NCI-H2081 (cell line): Measurements from ENCODE around the gene UIMC1.
A peak's percentile ranks its signal among the peaks of the same experiment; 100 is the strongest.
"Not testable (repeated sequence)": the region's sequence is repeated elsewhere in the genome, so short reads cannot be mapped to it uniquely, and the experiment has no call there.

Experiments
- DNase-seq, 2 experiments: peaks; one replicate each; lab custom pipeline; 2025; lab: John Stamatoyannopoulos, UW

The UIMC1 gene

DNA sequence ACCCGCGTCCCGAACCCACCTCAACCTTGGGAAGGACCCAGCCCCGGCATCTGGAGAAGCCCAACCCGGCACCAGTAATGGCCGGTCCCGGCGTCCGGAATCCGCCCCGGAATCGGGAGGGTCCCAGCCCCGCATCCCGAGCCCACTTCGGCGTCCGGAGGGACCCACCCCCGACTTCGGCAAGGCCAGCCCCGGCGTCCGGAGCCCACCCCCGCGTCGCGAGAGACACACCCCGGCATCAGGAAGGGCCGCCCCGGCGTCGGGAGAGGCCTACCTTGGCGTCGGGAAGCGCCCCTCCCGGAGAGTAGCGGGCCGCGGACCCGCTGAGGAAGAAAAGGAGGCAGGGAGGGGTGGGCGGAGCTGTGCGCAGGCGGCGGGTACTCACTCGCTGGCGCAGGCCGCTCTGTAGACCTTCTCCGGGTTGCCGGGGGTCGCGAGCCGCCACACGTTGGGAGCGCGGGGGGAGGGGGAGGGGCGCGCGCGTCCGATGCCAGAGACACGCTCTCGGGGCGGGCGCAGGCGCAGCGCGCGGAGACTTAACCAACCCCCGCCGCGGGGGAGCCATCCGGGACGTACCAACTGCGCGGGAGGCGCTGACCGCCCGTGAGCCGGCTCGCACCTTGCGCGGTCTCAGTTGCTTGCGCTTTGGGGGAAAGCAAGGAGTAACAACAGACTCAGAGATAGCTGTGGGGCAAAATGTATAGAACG lies at the start of gene UIMC1:
Gene UIMC1, minus strand, starts transcription at position 515 of the 708 bp plus-strand sequence. CDS start 24,164 bp downstream, outside the sequence.
- DNase-seq: peak; percentile 94 to 95

GRCh38 chr5:177049285-177049684 lies 42.7 kb upstream of the UIMC1 start:
- DNase-seq: no peak

DNA sequence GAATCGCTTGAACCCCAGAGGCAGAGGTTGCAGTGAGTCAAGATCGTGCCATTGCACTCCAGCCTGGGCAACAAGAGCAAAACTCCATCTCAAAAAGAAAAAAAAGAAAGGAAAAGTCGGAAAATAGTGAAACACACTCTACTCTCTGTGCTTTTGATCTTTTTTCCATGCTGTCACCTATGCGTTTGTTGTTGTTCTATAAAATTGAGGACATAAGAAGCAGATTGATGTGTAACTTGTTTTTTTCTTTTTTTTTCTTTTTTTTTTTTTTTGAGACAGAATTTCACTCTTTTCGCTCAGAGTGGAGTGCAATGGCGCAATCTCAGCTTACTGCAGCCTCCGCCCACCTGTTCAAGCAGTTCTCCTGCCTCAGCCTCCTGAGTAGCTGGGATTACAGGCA lies 42.0 kb upstream of the UIMC1 start:
- DNase-seq: not testable (repeated sequence)

DNA sequence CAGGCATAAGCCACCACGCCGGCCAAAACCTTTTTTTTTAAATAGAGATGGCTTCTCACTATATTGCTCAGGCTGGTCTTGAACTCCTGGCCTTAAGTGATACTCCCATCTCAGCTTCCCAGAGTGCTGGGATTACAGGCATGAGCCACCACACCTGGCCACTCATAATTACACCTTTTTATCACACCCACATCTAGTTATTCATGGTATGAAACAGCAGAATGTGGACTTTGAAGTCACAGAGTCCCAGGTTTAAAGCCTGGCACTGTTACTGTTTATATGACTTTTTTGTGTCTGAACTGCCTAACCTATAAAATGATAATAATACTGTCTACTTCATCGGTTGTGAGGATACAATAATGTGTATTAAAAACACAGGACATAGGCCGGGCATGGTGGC lies 39.1 kb upstream of the UIMC1 start:
- no peak for DNase-seq

GRCh38 chr5:177044641-177045040 lies 38.1 kb upstream of the UIMC1 start:
- no peak for DNase-seq

GRCh38 chr5:177043958-177044357 lies 37.4 kb upstream of the UIMC1 start:
- no peak for DNase-seq

- DNase-seq: no peak
These were observed 36.5 kb upstream of the UIMC1 start for GRCh38 chr5:177043114-177043513.

GRCh38 chr5:177041936-177042335 lies 35.4 kb upstream of the UIMC1 start:
- no peak for DNase-seq

GRCh38 chr5:177040814-177041420 lies 34.3 kb upstream of the UIMC1 start:
- DNase-seq: no peak

DNA sequence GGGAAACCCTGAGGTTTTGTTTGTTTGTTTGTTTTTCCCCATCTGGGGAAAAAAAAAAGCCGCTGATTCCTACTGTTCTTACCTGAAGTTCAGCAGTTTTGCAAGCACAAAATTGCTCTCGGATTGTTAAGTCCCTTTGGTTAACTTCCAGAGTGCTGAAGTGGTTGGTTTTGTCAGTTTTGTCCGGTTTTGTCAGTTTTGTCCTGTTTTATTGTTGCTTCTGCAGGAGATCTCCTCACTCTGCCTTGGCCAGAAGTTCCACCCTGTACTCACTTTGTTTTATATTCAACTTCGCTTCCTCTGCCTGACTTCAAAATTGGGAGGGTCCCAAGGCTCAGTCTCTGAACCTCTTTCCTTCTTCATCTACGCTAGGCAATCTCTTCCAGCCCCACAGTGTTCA lies 30.3 kb upstream of the UIMC1 start:
- DNase-seq: no peak

GRCh38 chr5:177036443-177036842 lies 29.9 kb upstream of the UIMC1 start:
- no peak for DNase-seq

GRCh38 chr5:177035976-177036375 lies 29.4 kb upstream of the UIMC1 start:
- DNase-seq: no peak

GRCh38 chr5:177029498-177029897 lies 22.9 kb upstream of the UIMC1 start:
- DNase-seq: no peak

GRCh38 chr5:177027665-177028064 lies 21.1 kb upstream of the UIMC1 start:
- DNase-seq: no peak

- DNase-seq: no peak
These were observed 18.6 kb upstream of the UIMC1 start for GRCh38 chr5:177025101-177025601.

GRCh38 chr5:177024559-177024958 lies 18.0 kb upstream of the UIMC1 start:
- no peak for DNase-seq

DNA sequence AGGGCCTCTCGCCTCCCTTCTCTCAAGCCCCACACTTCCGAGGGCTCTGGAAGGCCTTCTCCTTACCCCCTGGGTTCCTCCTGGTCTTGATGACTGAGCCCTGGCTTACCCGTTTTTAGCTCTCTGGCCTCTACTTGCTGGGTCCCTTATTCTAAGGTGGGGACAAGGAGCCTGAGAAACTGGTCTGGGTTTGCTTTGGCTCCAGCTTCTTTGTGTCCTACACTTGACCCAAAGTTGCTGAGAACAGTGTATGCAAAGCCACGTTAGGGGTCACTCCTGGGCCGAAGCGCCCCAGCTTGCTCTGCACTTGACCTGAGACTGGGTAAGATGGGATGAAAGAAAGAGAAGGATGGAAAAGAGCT lies 16.7 kb upstream of the UIMC1 start:
- no peak for DNase-seq

DNA sequence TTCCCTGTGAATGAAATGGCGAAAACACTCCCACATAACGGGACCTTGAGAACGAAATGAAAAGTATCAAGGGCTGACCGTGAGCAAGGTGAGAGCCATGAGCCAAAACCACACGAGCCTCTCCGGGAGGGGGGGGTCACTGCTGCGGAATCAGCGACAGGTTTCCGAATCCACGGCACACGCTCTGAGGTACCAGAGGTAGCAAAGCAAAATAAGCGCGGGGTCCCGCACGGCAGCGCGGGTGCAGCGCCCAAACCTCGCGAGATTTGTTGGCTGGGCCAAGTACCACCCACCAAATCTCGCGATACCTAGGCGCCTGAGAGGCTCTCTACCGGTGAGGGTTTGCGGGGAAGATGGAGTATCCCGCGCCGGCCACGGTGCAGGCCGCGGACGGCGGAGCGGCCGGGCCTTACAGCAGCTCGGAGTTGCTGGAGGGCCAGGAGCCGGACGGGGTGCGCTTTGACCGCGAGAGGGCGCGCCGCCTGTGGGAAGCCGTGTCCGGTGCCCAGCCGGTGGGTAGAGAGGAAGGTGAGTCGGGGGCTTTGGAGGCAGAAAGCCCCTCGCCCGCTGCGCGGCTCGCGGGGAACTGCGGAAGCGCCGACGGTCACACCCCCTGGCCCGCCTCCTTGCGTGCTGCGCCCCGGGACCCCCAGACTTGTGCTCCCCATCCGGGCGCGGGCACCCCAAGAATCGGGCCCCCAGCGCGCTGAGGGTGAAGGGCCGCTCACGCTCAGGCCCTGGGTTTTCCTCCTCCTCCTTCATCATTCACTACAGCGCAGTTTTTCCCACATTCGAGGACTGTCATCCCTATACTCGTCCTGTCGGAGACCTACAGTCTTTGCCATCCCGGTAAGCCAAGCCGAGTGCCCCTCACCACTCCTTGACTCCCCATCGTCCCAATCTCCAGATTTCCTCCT lies 16.1 kb upstream of the UIMC1 start, which contains the start of gene ZNF346:
Gene ZNF346, plus strand, starts transcription at position 311 of the 917 bp plus-strand sequence. Its CDS starts 43 bp downstream, at position 354.
- peak; percentile 90 to 93 for DNase-seq

DNA sequence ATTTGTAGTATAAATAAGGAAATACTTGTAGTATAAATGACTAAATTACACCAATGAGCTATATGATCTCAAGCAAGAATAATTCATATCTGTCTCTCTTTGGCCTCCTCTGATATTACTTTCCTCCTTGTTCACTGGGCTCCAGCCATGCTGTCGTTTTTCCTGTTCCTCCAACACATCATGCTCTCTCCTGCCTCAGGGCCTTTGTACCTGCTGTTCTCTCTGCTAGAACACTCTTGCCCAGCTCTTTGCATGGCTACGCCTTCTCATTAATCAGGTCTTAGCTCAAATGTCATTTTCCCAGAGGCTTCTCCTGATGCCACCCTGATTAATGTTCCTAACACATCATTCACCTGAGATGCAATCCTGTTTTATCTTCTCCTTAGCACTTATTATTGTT lies 13.5 kb upstream of the UIMC1 start:
- DNase-seq: no peak

- DNase-seq: peak; percentile 65 to 81
These were observed 11.8 kb upstream of the UIMC1 start for GRCh38 chr5:177018341-177018740.

GRCh38 chr5:177015156-177015555 lies 8.6 kb upstream of the UIMC1 start:
- DNase-seq: no peak

- DNase-seq: no peak
These were observed 3.6 kb upstream of the UIMC1 start for GRCh38 chr5:177010153-177010552.
